Upper lobe of right lung (tissue), 1 donor: Measurements from ENCODE around the gene EIF2S2. TPM values are rescaled to one million over a fixed set of nuclear protein-coding genes. Genes with fewer than 3 reads are reported as not detected.

ENCODE experiments used
- ATAC-seq: fragments of 200-7000 bp; cut with Tn5 transposase; one replicate; pipeline ENCODE4 v1.9.1; 2020; ENCODE audit warnings: mild to moderate bottlenecking, moderate library complexity
- DNase-seq: peaks from one replicate; pipeline ENCODE4 v3.0.0-alpha.2; 2020
- H3K27ac ChIP-seq: fragments of 200-600 bp; one replicate; pipeline ENCODE4 v1.8.0; 2022
- H3K27me3 ChIP-seq: fragments of 200-600 bp; one replicate; pipeline ENCODE4 v1.8.0; 2022; ENCODE audit warnings: mild to moderate bottlenecking
- H3K36me3 ChIP-seq: fragments of 200-600 bp; one replicate; pipeline ENCODE4 v1.8.0; 2022
- H3K4me1 ChIP-seq: fragments of 200-600 bp; one replicate; pipeline ENCODE4 v1.8.0; 2022
- H3K4me3 ChIP-seq: fragments of 200-600 bp; one replicate; pipeline ENCODE4 v1.8.0; 2022; ENCODE audit warnings: mild to moderate bottlenecking
- H3K9me3 ChIP-seq: fragments of 200-600 bp; one replicate; pipeline ENCODE4 v1.8.0; 2022
- CTCF ChIP-seq: fragments of 200-600 bp; IDR thresholded peaks from one replicate; pipeline ENCODE4 v1.8.0; 2022; ENCODE audit warnings: antibody characterized with exemption
- intact Hi-C: fragments of 100-400 bp; cut with DNase I; formaldehyde crosslinking; loops from one replicate; pipeline ENCODE4 v1.11.0; 2022
- total RNA-seq: library from RNA; stranded (reverse); fragmentation: NEBNext Ultra II Directional; extraction: Animal tissue kit (Norgen Biotek cat#: 25700); gene quantifications from one replicate; pipeline ENCODE4 v1.2.1, GENCODE V29; 2021
- donor health status: DM: no; HTN: yes; CAD: no; lungs with severe emphysema.

The EIF2S2 gene
- total RNA-seq, 1 donor from 2014 or later: 54.4 TPM

GRCh38 chr20:34075647-34076046, 36.4 kb downstream of the EIF2S2 start:
- no peak overlapping the region for H3K4me3 ChIP-seq
- H3K36me3 ChIP-seq: peaks cover 67% of the 10 kb centered on the region
- no peak for TF ChIP-seq CTCF
- no peaks in the 10 kb centered on the region for H3K4me1 ChIP-seq
- H3K27ac ChIP-seq: no peak overlapping the region
- intact Hi-C loops: loop anchor here (10.0 kb wide), 1 partner anchor 141 kb away; no protein-coding TSS in a partner anchor
- no peaks in the 10 kb centered on the region for H3K27me3 ChIP-seq
- no peak for ATAC-seq
- no peaks in the 10 kb centered on the region for H3K9me3 ChIP-seq
- no peak for DNase-seq

- no peak for ATAC-seq
- no peaks in the 10 kb centered on the region for H3K9me3 ChIP-seq
- H3K4me1 ChIP-seq: peaks cover 5% of the 10 kb centered on the region
- H3K4me3 ChIP-seq: no peak overlapping the region
- no peak for TF ChIP-seq CTCF
- no peak for DNase-seq
- intact Hi-C loops: loop anchor here (5.0 to 10.0 kb wide), 2 partner anchors 139 to 212 kb away; no protein-coding TSS in a partner anchor
- no peaks in the 10 kb centered on the region for H3K27me3 ChIP-seq
- H3K36me3 ChIP-seq: peaks cover 54% of the 10 kb centered on the region
- H3K27ac ChIP-seq: no peak overlapping the region
Measured at GRCh38 chr20:34074101-34074760, 37.8 kb downstream of the EIF2S2 start.

GRCh38 chr20:34072778-34073177, 39.3 kb downstream of the EIF2S2 start:
- TF ChIP-seq CTCF: no peak
- H3K4me3 ChIP-seq: no peak overlapping the region
- no peak overlapping the region for H3K27ac ChIP-seq
- DNase-seq: no peak
- intact Hi-C loops: loop anchor here (5.0 to 10.0 kb wide), 2 partner anchors 138 to 210 kb away; no protein-coding TSS in a partner anchor
- no peaks in the 10 kb centered on the region for H3K9me3 ChIP-seq
- H3K4me1 ChIP-seq: peaks cover 5% of the 10 kb centered on the region
- ATAC-seq: no peak
- peaks cover 41% of the 10 kb centered on the region for H3K36me3 ChIP-seq
- H3K27me3 ChIP-seq: no peaks in the 10 kb centered on the region

- TF ChIP-seq CTCF: no peak
- Histone ChIP-seq H3K9me3 (no peaks in the 10 kb centered on the region), H3K27me3 (no peaks in the 10 kb centered on the region), H3K4me3 (no peak overlapping the region), H3K27ac (no peak overlapping the region), H3K36me3 (peaks cover 34% of the 10 kb centered on the region), H3K4me1 (peaks cover 5% of the 10 kb centered on the region)
- DNase-seq (no peak), ATAC-seq (no peak)
- intact Hi-C loops: loop anchor here (5.0 to 10.0 kb wide), 2 partner anchors 137 to 210 kb away; no protein-coding TSS in a partner anchor
Measured at GRCh38 chr20:34072076-34072475, 40.0 kb downstream of the EIF2S2 start.

GRCh38 chr20:34070859-34071258, 41.2 kb downstream of the EIF2S2 start:
- Histone ChIP-seq H3K27ac (no peak overlapping the region), H3K9me3 (no peaks in the 10 kb centered on the region), H3K4me3 (no peak overlapping the region), H3K4me1 (peaks cover 13% of the 10 kb centered on the region), H3K36me3 (peaks cover 22% of the 10 kb centered on the region), H3K27me3 (no peaks in the 10 kb centered on the region)
- ATAC-seq (no peak), DNase-seq (no peak)
- intact Hi-C loops: loop anchor here (5.0 to 10.0 kb wide), 2 partner anchors 136 to 209 kb away; no protein-coding TSS in a partner anchor
- no peak for TF ChIP-seq CTCF
